ENCODE measurements around the gene NAGS.
A peak's percentile ranks its signal among the peaks of the same experiment; 100 is the strongest.
"Not testable (repeated sequence)": the region's sequence is repeated elsewhere in the genome, so short reads cannot be mapped to it uniquely, and the experiment has no call there.

Gene NAGS

DNA sequence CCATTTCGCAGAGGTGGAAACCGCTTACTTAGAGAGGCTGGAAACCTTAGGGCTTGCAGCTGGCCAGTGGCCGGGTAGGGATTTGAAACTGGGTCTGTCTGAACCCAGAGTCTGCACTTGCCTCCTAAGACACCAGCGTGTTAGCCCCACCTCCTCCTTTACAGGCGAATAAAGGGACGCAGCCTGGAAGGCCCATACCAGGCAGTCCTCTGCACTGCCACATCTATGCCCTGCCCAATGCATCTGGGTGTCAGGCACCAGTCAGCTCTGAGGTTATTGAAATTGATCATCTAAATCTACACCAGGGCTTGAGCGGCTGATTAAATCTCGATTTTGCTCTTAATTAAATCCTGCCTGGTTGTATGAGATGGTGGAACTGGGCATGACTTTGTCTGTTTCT lies 19.9 kb upstream of the NAGS start:
- DNase-seq = no peak

DNA sequence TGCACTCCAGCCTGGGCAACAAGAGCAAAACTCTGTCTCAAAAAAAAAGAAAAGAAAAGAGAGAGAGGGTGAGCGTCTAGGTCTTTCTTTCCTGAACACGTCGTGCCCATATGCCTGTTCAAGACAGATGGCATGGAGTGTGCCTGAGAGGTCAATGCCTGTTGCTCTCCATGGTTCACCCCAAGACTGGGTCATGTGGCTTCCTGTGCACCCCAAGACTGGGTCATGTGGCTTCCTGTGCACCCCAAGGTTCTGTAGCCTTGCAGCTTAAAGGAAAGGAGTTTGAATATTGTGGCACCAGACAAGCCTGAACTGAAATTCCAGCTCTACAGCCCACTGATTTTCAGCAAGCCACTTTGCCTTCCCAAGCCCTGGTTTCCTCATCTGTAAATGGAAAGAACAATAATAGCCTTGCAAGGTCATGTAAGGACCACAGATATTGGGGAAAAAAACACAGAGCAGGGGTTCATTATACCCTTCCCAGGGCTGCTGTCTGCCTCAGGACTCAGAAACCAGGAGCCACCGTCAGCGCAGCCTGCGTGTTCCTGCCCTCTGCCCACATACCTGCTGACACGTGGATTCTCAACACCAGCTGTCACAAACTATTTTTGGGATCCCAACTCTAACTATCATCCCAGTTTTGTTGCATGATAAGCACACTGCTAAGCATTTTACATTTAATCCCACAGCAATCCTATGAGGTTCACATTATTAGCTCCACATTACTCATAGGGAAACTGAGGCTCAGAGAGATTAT lies 18.0 kb upstream of the NAGS start:
- DNase-seq = no peak

DNA sequence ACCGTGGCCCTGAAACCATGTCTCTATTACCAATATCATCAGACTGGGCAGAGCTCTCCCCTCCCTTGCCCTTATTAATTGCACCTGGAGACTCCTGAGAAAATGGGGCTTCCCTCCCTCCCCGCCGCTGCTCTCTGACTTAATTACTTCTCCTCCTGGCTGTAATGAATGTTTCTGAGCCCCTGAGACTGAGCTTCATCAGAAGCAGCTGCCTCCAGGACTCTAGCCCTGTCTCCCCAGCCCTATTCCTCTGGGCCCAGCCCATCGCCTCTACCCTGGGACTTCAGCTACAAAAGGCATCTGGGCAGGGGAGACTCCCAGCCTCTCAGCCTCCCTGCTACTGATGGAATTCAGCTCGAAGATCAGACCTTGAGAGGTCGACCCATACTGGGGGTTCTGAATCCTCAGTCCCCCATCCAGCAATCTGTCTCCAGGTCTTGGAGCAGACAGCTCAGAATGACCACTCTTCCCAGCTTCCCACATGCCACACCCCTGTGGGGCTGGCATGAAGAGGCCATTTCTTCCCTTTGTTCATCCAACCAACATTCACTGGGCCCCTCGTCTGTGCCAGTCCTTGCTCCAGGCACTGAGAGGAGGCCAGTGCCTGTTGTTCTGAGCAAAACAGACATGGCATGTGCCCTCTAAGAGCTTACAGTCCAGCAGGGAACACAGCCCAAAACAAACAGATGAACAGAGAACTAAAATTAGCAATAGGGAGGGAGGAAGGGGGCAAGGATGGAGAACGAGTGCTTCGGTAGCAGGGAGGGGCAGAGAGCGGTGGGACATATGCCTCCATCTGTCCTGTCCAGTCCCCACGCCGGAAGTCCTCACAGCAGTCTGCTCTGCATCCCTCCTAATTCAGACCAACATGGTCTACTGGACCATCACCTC lies 17.0 kb upstream of the NAGS start:
- DNase-seq = no peak

DNA sequence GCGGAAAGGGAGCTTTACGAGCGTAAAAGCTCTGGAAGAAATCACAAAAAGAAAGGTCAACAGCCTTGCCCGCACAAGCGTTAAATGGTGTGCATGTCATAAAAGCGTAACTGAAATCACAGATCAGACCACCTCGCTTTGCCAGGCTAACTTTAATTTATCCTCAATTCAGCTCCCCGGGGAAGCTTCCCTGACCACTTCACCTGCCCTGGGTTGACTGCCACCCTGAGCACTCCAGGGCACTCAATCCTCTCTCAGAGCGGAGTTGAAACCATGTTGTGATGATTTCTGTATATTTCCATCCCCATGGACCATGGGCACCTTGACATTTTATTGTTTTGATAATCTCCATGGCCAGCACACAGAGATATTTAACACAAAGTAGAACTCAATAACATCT lies 16.1 kb upstream of the NAGS start:
- peak; percentile 8 to 49 for DNase-seq

DNA sequence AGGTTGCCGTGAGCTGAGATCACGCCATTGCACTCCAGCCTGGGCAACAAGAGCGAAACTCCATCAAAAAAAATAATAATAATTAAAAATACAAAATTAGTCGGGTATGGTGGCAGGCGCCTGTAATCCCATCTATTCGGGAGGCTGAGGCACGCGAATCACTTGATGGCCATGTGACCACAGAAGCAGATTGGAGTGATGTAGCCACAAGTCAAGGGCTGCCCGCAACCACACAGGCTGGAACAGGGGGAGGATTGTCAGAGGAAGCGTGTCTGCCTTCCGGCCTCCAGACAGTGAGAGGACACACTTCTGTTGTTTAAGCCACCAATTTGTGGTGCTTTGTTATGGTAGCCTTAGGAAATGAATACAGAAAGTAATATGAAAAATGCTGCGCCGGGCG lies 11.8 kb upstream of the NAGS start:
- DNase-seq = no peak

DNA sequence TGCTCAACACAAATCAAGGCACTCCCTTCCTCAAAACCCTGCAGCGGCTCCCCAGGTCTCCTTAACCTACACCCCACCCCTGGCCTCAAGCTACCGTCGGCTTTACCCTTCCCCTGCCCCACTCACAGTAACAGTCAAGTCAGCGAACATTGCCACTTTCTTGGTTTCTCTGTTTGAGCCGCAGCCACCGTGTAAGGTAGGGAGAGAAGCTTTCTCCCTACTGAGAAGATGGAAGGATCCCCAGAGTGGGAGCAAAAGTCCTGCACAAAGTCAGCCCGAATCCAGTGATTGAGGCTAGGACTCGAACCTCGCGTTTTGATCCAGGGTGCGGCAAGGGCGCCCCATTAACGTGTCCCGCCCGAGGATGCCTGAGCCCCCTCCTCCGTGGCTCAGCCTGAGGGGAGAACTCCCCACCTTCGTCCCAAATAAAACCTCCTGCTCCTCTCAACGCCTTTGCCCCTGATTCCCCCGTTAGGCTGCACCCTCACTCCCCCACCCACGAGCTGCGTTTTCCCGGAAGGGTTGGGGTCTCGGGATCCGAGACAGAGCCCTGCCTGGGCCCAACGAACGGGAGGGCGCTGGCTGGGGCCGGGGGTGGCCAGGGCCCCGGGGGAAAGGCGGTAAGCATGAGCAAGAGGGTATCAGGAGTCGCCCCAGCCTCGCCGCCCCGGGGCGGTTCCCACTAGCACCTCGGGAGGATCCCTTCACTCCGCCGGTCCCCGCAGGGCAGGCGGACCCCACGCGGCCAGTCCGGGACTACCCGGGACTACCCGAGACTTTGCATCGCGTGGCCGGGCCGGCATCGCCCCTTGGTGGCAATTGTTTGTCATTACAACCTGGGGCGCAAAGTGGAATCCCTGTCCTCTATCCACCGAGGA lies 9.9 kb upstream of the NAGS start:
- no peak for DNase-seq

DNA sequence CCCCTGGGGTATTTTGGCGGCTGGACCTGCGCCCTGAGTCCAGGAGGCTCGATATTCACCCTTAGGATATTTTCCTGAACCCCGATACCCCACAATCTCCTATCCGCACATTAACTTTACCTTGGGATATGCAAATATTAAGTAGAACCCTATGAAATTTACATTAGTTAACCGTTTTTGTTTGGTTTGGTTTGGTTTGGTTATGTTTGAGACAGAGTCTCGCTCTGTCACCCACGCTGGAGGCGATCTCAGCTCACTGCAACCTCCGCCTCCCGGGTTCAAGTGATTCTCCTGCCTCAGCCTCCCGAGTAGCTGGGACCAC lies 9.3 kb upstream of the NAGS start:
- no peak for DNase-seq

DNA sequence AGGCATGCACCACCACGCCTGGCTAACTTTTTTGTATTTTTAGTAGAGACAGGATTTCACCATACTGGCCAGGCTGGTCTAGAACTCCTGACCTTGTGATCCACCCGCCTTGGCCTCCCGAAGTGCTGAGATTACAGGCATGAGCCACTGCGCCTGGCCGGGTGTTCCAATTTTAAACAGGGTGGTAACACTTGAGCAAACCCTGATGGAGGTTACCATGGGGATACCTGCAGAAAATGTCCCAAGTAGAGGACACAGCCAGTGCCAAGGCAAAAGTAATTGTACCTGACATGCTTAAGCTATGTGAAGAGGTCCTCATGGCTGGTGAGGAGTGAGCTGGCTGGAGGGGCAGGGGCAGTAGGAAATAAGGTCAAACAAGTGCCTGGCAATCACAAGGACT lies 7.2 kb upstream of the NAGS start:
- DNase-seq = not testable (repeated sequence)

DNA sequence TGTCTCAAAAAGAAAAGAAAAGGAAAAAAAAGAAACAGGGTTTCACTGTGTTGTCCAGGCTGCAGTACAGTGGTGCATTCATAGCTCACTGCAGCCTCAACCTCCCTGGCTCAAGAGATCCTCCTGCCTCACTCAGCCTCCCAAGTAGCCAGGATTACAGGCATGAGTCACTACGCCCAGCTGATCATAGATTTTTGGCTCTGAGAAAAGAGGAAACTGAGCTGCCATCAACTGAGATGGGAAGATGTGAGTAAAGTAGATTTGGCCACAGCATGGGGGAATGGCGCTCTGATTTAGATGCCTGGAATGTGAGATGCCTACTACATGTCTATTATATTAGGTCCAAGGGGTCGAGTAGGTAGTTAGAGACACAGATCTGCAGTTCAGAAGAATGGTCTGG lies 5.9 kb upstream of the NAGS start:
- DNase-seq = no peak

DNA sequence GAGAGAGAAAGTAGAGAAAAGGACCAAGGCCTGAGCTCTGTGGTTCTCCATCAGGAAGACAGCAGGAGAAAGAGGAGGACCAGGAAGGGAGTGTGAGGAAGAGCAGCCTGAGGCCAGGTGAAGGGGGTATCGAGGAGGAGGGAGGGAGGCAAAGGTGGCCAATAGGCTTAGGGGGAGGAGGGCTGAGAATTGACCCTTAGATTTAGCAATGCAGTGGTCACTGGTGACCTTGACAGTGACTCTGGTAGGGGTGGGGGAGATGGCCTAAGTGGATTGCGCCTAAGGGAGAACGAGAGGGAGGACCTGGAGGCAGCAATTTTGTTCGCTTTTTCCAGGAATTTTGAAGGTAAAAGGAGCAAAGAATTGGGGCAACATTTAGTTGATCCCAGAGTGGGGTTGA lies 5.4 kb upstream of the NAGS start:
- no peak for DNase-seq

DNA sequence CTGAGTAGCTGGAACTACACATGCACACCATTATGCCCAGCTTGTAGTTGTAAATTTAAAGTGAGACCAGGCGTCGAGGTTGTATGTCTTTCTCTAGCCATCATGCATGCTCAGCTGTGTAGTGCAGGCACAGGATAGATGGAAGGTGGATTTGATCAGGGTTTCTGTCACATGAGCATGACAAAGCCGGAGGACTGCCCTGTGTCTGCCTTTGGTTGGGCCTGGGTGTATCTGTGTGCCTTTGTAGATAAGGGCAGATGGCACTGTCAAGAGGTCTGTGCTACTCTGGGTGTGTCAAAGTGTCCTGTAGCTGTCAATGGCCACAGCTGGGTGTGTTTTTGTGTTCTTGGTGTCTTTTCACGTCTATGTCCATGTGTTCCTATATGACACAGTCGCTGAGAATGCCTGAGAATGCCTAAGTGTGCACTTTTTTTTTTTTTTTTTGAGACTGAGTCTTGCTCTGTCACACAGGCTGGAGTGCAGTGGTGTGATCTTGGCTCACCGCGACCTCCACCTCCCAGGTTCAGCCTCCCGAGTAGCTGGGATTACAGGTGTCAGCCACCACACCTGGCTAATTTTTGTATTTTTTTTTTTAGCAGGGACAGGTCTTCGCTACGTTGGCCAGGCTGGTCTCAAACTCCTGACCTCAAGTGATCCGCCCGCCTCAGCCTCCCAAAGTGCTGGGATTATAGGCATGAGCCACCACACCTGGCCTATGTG lies 4.1 kb upstream of the NAGS start:
- DNase-seq = no peak

DNA sequence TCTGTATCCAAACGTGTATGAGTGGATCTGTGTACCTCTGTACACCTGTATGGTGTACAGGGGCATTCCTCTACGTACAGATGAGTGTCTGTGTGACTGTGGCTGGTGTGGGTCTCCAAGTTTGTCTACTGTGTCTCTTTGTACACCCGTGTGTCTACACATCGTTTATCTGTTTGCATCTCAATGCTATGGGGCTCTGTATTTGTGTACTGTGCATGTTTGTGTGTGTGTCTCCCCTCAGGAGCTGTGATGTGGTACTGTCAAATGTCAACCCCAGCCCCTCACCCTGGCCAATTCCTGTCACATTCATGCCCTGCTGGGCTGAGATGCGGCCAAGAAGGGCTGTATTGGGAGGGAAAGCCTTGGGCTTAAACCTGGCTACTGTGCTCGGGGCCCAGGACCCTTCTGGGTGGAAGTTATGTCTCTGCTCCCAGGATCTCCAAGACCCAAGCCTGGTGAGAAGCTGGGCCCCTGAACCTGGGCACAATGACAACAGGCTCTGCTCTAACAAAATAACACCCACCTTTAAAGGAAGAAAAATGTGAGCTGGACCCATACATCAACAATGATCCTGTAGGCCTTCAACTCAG lies 3.5 kb upstream of the NAGS start:
- no peak for DNase-seq

DNA sequence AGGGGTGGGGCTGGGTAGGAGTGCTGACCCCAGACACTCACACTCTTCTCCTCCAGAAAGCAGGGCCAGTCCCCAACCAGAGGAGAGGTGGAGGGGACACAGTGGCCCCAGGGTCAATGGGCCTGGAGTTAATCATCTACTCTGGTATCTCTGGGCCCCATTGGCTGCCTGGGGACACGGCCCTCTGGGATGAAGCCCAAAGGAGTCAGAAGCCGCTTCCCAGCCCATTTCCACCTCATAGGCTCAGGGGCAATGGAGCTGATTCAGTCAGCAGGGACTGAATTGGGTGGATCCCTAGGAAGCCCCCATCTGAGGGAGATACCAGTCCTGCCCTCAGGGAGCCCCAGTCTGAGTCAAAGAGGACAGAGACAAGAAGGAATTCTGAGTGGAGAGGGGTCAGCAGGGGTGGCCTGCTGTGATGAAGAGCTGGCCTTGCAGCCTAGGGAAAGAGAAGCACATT lies 2.9 kb upstream of the NAGS start:
- DNase-seq = no peak

DNA sequence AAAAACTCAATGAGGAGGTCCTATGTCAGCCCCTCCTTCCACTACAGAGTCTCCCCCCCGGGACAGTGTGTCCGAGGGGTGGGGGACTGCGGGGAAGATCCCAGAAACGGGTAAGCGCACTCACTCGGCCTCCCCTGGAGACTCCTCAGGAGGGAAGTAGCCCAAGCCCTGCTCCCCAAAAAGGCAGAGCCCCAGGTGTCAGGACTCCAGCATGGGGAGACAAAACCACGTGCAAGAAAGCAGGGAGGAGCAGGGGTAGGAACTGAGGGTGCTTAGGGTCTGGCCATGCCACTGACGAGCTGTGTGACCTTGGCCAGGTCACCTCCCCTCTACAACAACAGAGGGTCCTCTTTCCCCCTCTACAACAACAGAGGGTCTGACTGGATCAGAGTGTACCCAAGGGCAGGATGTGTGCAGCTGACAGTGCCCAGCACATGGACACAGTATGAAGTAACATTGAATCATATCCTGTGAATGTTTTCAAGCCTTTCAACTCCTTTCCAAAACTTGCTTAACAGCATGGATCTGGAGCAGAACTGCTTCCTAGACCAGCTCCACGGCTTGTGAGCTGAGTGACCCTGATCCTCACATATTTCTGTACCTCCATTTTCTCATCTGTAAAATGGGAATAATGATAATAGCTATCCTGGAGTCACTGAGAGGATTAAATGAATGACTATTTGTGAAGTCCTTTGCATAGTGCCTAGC lies 2.1 kb upstream of the NAGS start:
- DNase-seq = no peak

DNA sequence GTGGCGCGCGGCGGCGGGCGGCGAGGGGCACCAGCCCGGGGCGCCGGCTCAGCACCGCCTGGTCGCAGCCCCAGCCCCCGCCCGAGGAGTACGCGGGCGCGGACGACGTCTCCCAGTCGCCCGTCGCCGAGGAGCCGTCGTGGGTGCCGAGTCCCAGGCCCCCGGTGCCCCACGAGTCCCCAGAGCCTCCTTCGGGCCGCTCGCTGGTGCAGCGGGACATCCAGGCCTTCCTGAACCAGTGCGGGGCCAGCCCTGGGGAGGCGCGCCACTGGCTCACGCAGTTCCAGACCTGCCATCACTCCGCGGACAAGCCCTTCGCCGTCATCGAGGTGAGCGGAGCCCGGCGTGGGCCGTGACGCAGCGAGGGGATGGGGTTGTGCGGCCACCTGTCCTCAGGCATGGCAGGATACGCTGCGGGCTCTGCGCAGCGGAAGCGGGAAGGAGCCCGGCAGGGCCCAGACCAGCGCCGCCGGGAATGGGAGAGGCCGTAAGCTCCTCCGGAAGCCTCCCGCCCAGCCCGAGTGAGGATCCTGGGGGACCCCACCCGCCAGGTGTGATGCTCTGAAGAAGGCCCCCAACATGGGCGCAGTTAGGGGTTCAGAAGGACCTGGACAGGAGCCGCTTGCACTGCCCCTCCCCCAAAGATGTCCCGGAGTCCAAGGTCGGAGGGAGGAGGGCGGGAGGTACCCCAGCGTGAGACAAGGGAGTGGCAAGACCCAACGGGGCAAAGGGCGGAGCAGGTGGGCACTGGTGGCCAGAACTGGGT lies 522 bp downstream of the NAGS start:
- no peak for DNase-seq

DNA sequence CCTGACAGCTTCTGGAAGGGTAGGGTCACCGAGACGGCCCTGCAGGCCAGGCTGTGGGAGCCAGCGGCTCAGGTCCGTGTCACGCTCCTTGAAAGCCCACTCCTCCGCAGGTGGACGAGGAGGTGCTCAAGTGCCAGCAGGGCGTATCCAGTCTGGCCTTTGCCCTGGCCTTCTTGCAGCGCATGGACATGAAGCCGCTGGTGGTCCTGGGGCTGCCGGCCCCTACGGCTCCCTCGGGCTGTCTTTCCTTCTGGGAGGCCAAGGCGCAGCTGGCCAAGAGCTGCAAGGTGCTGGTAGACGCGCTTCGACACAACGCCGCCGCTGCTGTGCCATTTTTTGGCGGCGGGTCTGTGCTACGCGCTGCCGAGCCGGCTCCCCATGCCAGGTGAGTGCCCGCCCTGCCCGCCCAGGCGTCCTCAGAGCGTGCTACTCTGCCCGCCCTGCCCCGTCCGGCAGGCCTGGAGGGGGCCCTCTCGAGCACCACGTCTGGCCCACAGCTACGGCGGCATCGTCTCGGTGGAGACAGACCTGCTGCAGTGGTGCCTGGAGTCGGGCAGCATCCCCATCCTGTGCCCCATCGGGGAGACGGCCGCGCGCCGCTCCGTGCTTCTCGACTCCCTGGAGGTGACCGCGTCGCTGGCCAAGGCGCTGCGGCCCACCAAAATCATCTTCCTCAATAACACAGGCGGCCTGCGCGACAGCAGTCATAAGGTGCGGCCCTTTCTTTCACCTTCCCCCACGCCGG lies 1.3 kb downstream of the NAGS start:
- DNase-seq = no peak

DNA sequence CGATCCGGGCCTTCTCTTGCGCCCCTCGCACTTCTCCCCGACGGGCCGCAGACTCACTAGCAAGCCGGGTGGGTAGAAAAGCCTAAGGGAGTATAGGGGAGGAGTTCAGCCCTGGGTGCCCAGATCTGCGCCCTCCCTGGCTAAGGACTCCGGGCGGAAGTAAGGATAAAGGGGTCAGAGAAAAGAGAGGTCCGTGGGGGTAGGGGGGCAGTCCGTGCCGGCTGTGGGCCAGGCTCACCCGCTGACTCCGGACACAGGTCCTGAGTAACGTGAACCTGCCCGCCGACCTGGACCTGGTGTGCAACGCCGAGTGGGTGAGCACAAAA lies 1.8 kb downstream of the NAGS start:
- no peak for DNase-seq

DNA sequence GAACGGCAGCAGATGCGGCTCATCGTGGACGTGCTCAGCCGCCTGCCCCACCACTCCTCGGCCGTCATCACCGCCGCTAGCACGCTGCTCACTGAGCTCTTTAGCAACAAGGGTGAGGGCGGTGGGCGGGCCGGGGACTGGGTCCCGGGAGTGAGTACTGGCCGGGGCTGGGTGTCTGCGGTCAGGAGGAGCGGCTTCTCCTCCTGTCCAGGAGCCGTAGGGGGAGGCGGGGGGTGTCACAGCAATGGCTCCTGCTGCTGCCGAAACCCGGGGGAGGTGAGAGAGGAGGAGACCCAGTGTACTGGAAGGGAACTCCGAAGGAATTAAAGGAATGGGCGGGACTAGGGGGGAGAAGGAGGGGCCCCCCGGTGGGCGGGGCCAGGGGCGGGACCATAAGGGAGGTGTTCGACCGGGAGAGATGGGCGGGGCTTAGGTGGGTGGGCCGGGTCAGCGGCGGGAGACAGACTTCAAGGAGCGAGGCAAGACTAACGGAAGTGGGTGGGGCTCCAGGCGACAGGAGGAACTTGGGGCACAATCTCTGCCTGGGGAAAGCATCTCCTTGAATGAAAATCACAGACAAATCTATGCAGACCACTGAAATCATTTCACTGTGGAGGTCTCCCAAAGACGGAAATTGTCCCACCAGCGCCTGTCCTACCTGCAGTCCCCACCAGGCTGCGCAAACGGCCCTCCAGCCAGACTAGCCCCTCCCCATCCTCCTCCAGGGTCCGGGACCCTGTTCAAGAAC lies 2.4 kb downstream of the NAGS start:
- DNase-seq = peak; percentile 94 to 95

All from NCI-H187 (cell line).